Spleen (tissue), 11 donors: ENCODE data around the gene TBC1D22A. TPM values are rescaled to one million over a fixed set of nuclear protein-coding genes. Genes with fewer than 3 reads are reported as not detected.

Experiments used
- DNase-seq: peaks from one replicate; pipeline ENCODE4 v3.0.0-alpha.2; 2020
- H3K27ac ChIP-seq, 8 donors: fragments of 200-600 bp; sonication (generic) in 7 of 8; 1 replicate in 4 of 8; 2 replicates in 4 of 8; pipeline versions ENCODE4 v1.5.0 to v1.8.0; 2016 to 2021; ENCODE audit warnings: inconsistent platforms in 4 of 8, mild to moderate bottlenecking in 4 of 8, moderate library complexity in 1 of 8
- H3K27me3 ChIP-seq, 7 donors: fragments of 200-600 bp; sonication (generic) in 6 of 7; replicated peaks in 1 of 7; 1 replicate in 4 of 7; 2 replicates in 3 of 7; pipeline versions ENCODE4 v1.5.0 to v1.8.0; 2016 to 2021; ENCODE audit warnings: inconsistent platforms in 3 of 7, mild to moderate bottlenecking in 1 of 7
- H3K36me3 ChIP-seq, 6 donors: fragments of 200-600 bp; sonication (generic) in 5 of 6; 1 replicate in 4 of 6; 2 replicates in 2 of 6; pipeline versions ENCODE4 v1.5.0 to v1.8.0; 2016 to 2021; ENCODE audit warnings: inconsistent platforms in 2 of 6
- H3K4me1 ChIP-seq, 6 donors: fragments of 200-600 bp; sonication (generic) in 5 of 6; 1 replicate in 3 of 6; 2 replicates in 3 of 6; pipeline versions ENCODE4 v1.5.0 to v1.8.0; 2016 to 2021; ENCODE audit warnings: inconsistent platforms in 3 of 6
- H3K4me3 ChIP-seq, 8 donors: fragments of 200-600 bp; sonication (generic) in 7 of 8; 1 replicate in 4 of 8; 2 replicates in 4 of 8; pipeline versions ENCODE4 v1.5.0 to v1.8.0; 2016 to 2021; ENCODE audit warnings: inconsistent platforms in 4 of 8, mild to moderate bottlenecking in 4 of 8, moderate library complexity in 2 of 8
- H3K9me3 ChIP-seq, 8 donors: fragments of 200-600 bp; sonication (generic) in 7 of 8; 1 replicate in 4 of 8; 2 replicates in 4 of 8; pipeline versions ENCODE4 v1.5.0 to v1.8.0; 2016 to 2021; ENCODE audit warnings: inconsistent platforms in 4 of 8
- POLR2A ChIP-seq, 3 donors: fragments of 450-650 bp; IDR thresholded peaks; one replicate each; pipeline ENCODE4 v1.5.1; 2017; ENCODE audit warnings: antibody characterized with exemption in 3 of 3, mild to moderate bottlenecking in 1 of 3
- POLR2AphosphoS5 ChIP-seq, 3 donors: sonication (generic); formaldehyde crosslinking; IDR thresholded peaks; one replicate each; pipeline ENCODE4 v1.5.1; 2017; ENCODE audit warnings: antibody characterized with exemption in 3 of 3
- WGBS, 5 donors: extraction: QIAGEN DNeasy Blood & Tissue Kit in 3 of 5; methylation state at CpG; one replicate each; pipeline versions ENCODE4 v1.1.5 to v1.1.7; 2013 to 2018; 5-methylcytosine and 5-hydroxymethylcytosine counted together
- intact Hi-C: fragments of 100-400 bp; cut with DNase I; formaldehyde crosslinking; loops from one replicate; pipeline ENCODE4 v1.15.0; 2023; ENCODE audit warnings: low total_unique reads
- polyA plus RNA-seq, 3 donors: library from polyadenylated mRNA; stranded (reverse); fragments of 200-250 nt; gene quantifications; one replicate each; pipeline ENCODE4 v1.2.1, GENCODE V29; 2013
- total RNA-seq, 7 donors: library from RNA; depleted of rRNA in 3 of 7; stranded (reverse); fragments of >200 nt in 3 of 7; fragmentation: NEBNext Ultra II Directional in 4 of 7; extraction: Animal tissue kit (Norgen Biotek cat#: 25700) in 4 of 7; gene quantifications; one replicate each; pipeline versions ENCODE4 v1.1.0 to v1.2.1, GENCODE V29; 2016 to 2021
- TF ChIP-seq, protein P1 (sequence below), 11 experiments: fragments of 200-600 bp in 7 of 11; fragments of 450-650 bp in 4 of 11; sonication (generic) in 4 of 11; IDR thresholded peaks in 8 of 11; conservative IDR thresholded peaks in 3 of 11; 1 replicate in 7 of 11; 2 replicates in 4 of 11; pipeline versions ENCODE4 v1.4.0 to v1.8.0; 2016 to 2021; ENCODE audit warnings: antibody characterized with exemption in 11 of 11, inconsistent platforms in 4 of 11, mild to moderate bottlenecking in 1 of 11
- donor health status: healthy with polysubstance abuse.
- donor health status: DM: no; HTN: no; CAD: no; lungs with moderate emphysema.
- donor health status: DM: no; HTN: no; CAD: no.
- donor health status: Bipolar disorder and iron deficiency.
- donor health status: healthy.
- donor health status: DM: no; HTN: no; CAD: no.
- donor health status: DM: yes; HTN: yes; CAD: no.

The TBC1D22A gene
- total and polyA plus RNA-seq, 10 donors: 17.2 to 66.9 (median 49.6) TPM

DNA sequence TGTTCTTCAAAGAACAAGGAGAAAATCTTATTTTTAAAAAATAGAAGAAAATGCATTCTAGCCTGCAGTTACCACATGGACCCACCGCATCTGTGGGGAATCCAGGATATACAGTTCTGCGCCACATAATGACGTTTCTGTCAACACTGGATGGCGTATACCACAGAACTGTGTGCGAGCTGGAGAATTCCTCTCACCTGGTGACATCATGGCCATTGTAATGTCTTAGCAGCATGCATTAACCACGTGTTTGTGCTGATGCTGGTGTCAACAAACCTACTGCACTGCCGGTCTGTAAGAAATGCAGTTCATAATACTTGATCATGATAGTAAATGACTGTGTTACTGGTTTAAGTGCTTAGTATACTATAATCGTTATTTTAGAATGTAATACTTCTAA, 174.7 kb downstream of the TBC1D22A start:
- no peaks in the 10 kb centered on the region for H3K9me3 ChIP-seq
- intact Hi-C loops: no loop called here
- TF ChIP-seq POLR2A (IDR thresholded peaks at IDR 0.05): no peak
- no peak for TF ChIP-seq POLR2AphosphoS5 (IDR thresholded peaks at IDR 0.05)
- TF ChIP-seq, protein P1, sequence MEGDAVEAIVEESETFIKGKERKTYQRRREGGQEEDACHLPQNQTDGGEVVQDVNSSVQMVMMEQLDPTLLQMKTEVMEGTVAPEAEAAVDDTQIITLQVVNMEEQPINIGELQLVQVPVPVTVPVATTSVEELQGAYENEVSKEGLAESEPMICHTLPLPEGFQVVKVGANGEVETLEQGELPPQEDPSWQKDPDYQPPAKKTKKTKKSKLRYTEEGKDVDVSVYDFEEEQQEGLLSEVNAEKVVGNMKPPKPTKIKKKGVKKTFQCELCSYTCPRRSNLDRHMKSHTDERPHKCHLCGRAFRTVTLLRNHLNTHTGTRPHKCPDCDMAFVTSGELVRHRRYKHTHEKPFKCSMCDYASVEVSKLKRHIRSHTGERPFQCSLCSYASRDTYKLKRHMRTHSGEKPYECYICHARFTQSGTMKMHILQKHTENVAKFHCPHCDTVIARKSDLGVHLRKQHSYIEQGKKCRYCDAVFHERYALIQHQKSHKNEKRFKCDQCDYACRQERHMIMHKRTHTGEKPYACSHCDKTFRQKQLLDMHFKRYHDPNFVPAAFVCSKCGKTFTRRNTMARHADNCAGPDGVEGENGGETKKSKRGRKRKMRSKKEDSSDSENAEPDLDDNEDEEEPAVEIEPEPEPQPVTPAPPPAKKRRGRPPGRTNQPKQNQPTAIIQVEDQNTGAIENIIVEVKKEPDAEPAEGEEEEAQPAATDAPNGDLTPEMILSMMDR (IDR thresholded peaks at IDR 0.05 in 8 of 11, conservative IDR thresholded peaks at IDR 0.05 in 3 of 11): no peak
- H3K4me3 ChIP-seq: no peak overlapping the region
- peaks cover 0 to 46% (median 0%) of the 10 kb centered on the region in 6 donors for H3K36me3 ChIP-seq
- DNase-seq: no peak
- 91 to 96% (median 92%) methylated on average over 8 of the region's 8 CpGs for WGBS, 5 donors
- peaks cover 3 to 46% (median 21%) of the 10 kb centered on the region in 6 donors for H3K4me1 ChIP-seq
- peak overlapping the region in 2 of 8 donors; percentile 65 to 68 for H3K27ac ChIP-seq
- no peaks in the 10 kb centered on the region for H3K27me3 ChIP-seq

DNA sequence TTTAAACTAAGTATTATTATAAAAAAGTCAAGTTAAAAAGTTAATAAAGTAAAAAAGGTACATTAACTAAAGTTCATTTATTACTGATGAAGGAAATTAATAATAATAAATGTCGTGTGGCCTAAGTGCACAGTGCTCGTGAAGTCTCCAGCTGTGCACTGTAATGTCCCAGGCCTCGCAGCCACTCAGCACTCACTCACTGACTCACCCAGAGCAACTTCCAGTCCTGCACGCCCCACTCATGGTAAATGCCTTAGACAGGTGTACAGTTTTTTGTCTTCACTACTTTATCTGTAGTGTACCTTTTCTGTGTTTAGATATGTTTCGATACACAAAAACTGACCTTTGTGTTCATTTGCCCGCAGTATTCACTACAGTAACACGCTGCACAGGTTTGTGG, 175.5 kb downstream of the TBC1D22A start:
- DNase-seq: no peak
- WGBS, 5 donors: 92 to 98% (median 96%) methylated on average over 7 of the region's 7 CpGs
- no peaks in the 10 kb centered on the region for H3K27me3 ChIP-seq
- no peaks in the 10 kb centered on the region for H3K9me3 ChIP-seq
- H3K27ac ChIP-seq: no peak overlapping the region
- TF ChIP-seq POLR2A (IDR thresholded peaks at IDR 0.05) (no peak), POLR2AphosphoS5 (IDR thresholded peaks at IDR 0.05) (no peak)
- TF ChIP-seq, protein P1 (IDR thresholded peaks at IDR 0.05 in 8 of 11, conservative IDR thresholded peaks at IDR 0.05 in 3 of 11): no peak
- H3K4me1 ChIP-seq: peaks cover 3 to 48% (median 24%) of the 10 kb centered on the region in 6 donors
- intact Hi-C loops: no loop called here
- H3K4me3 ChIP-seq: no peak overlapping the region
- H3K36me3 ChIP-seq: peaks cover 0 to 46% (median 0%) of the 10 kb centered on the region in 6 donors

DNA sequence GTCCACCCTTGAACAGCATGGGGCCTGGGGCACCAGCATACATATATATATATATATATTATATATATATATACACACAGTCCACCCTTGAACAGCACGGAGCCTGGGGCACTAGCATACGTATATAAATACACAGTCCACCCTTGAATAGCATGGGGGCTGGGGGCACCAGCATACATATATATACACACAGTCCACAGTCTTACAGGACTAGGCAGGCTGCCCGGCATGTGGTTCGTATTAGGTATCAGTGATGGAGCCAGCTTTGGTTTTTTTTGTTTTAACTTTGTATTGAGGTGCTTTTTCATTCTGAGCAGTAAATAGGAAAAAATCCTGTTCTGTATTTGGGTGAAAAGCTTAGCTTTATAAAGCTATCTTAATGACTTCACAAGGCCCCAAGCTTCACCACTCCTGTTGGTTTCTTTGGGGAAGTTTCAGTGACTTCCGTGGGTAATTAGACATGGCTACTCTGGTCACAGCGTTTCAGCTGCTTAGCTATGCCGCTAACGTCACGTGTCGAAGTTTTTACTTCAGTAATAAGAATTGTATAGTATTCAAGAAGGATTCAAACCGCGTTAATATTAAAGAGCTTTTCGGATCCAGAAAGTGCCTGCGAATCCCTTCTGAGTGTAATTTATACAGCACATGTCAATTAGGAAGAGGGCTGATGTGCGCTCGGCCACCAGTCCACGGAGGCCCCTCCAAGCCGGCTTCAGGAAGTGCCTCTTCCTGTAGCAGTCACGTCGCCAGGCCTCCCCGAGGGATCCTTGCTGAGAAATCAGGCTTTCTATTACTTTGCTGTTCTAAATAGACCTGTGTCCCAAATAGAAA, 179.7 kb downstream of the TBC1D22A start:
- WGBS, 5 donors: 35 to 50% (median 39%) methylated on average over 21 of the region's 21 CpGs
- H3K4me3 ChIP-seq: peak overlapping the region in 4 of 8 donors; percentile 4 to 36 (median 10)

More for the DNA sequence above, 179.7 kb downstream of the TBC1D22A start:
- no peak for DNase-seq
- TF ChIP-seq, protein P1 (IDR thresholded peaks at IDR 0.05 in 8 of 11, conservative IDR thresholded peaks at IDR 0.05 in 3 of 11): no peak
- no peak for TF ChIP-seq POLR2A (IDR thresholded peaks at IDR 0.05)
- no peak for TF ChIP-seq POLR2AphosphoS5 (IDR thresholded peaks at IDR 0.05)
- Histone ChIP-seq H3K36me3 (peaks cover 0 to 40% (median 0%) of the 10 kb centered on the region in 6 donors), H3K4me1 (peaks cover 0 to 44% (median 11%) of the 10 kb centered on the region in 6 donors), H3K27me3 (no peaks in the 10 kb centered on the region), H3K9me3 (no peaks in the 10 kb centered on the region), H3K27ac (peak overlapping the region; percentile 58 to 88 (median 79))
- intact Hi-C loops: no loop called here
